HG03571 (cell line): Measurements from ENCODE around the gene PSAP.

ENCODE experiments used
- ATAC-seq: cut with Tn5 transposase; IDR thresholded peaks from one replicate; pipeline ENCODE4 v1.9.1; 2021; ENCODE audit not compliant: unreplicated experiment

PSAP gene

GRCh38 chr10:71788954-71789353 lies 62.1 kb downstream of the PSAP start:
- no peak for ATAC-seq

GRCh38 chr10:71784679-71785272 lies 66.3 kb downstream of the PSAP start:
- ATAC-seq, result no peak

GRCh38 chr10:71783917-71784678 lies 67.0 kb downstream of the PSAP start:
- no peak for ATAC-seq

GRCh38 chr10:71782917-71783490 lies 68.0 kb downstream of the PSAP start:
- ATAC-seq, result no peak

GRCh38 chr10:71782221-71782916 lies 68.7 kb downstream of the PSAP start:
- ATAC-seq, result no peak

GRCh38 chr10:71780719-71781118 lies 70.3 kb downstream of the PSAP start:
- ATAC-seq, result no peak

- no peak for ATAC-seq
Observed at GRCh38 chr10:71780156-71780555, 70.9 kb downstream of the PSAP start.

- no peak for ATAC-seq
Observed at GRCh38 chr10:71779641-71780040, 71.4 kb downstream of the PSAP start.

- ATAC-seq, result no peak
Observed at GRCh38 chr10:71778071-71778825, 72.8 kb downstream of the PSAP start.

GRCh38 chr10:71777213-71777985 lies 73.7 kb downstream of the PSAP start:
- ATAC-seq, result no peak

GRCh38 chr10:71776481-71776925 lies 74.5 kb downstream of the PSAP start:
- ATAC-seq, result no peak

- ATAC-seq, result no peak
Observed at GRCh38 chr10:71774916-71775702, 75.9 kb downstream of the PSAP start.

GRCh38 chr10:71773221-71773971 lies 77.7 kb downstream of the PSAP start, which contains the start of gene VSIR:
VSIR (minus strand) TSS chr10:71773520; CDS start chr10:71773439, 81 bp downstream.
- ATAC-seq, result peak; percentile 39

- ATAC-seq, result no peak
Observed at GRCh38 chr10:71772832-71773220, 78.2 kb downstream of the PSAP start.

GRCh38 chr10:71771821-71772617 lies 79.0 kb downstream of the PSAP start:
- no peak for ATAC-seq

- no peak for ATAC-seq
Observed at GRCh38 chr10:71771204-71771603, 79.8 kb downstream of the PSAP start.

- ATAC-seq, result no peak
Observed at GRCh38 chr10:71770789-71771188, 80.3 kb downstream of the PSAP start.

GRCh38 chr10:71770255-71770654 lies 80.8 kb downstream of the PSAP start:
- no peak for ATAC-seq
